Gastrocnemius medialis (tissue), 4 donors: Measurements from ENCODE around the gene RABL6.

ENCODE experiments used
- CTCF ChIP-seq, 5 experiments: fragments of 450-650 bp in 3 of 5; fragments of 200-600 bp in 2 of 5; sonication (generic) in 2 of 5; IDR thresholded peaks in 4 of 5; conservative IDR thresholded peaks in 1 of 5; 1 replicate in 4 of 5; 2 replicates in 1 of 5; pipeline ENCODE4 v1.5.1; 2016 to 2019; ENCODE audit warnings: antibody characterized with exemption in 5 of 5, mild to moderate bottlenecking in 3 of 5, moderate library complexity in 3 of 5
- POLR2A ChIP-seq, 2 donors: fragments of 450-650 bp; IDR thresholded peaks; one replicate each; pipeline ENCODE4 v1.6.1; 2017; ENCODE audit warnings: antibody characterized with exemption in 2 of 2, mild to moderate bottlenecking in 2 of 2, moderate library complexity in 2 of 2

- no peak for TF ChIP-seq CTCF (IDR thresholded peaks at IDR 0.05 in 4 of 5, conservative IDR thresholded peaks at IDR 0.05 in 1 of 5)
- no peak for TF ChIP-seq POLR2A (IDR thresholded peaks at IDR 0.05)
Measured at GRCh38 chr9:136876476-136876875, 68.7 kb downstream of the RABL6 start.
